Activated CD8-positive, alpha-beta memory T cell treated with anti-CD3 and anti-CD28 coated beads, Interleukin-2, amount 50 U/mL, for 24 hours (primary cell): ENCODE results near the gene DAP.
"Not testable (repeated sequence)": the region's sequence is repeated elsewhere in the genome, so short reads cannot be mapped to it uniquely, and the experiment has no call there.

Experiments
- DNase-seq: peaks from one replicate; pipeline ENCODE4 v3.0.0-alpha.2; 2020; ENCODE audit errors: extremely low read depth

DAP gene

GRCh38 chr5:10633271-10634049 lies 127.6 kb downstream of the DAP start:
- no peak for DNase-seq

- peak; percentile 34 for DNase-seq
These were observed 128.8 kb downstream of the DAP start for GRCh38 chr5:10632110-10632761.

GRCh38 chr5:10631316-10631996 lies 129.6 kb downstream of the DAP start:
- no peak for DNase-seq

GRCh38 chr5:10630744-10631143 lies 130.3 kb downstream of the DAP start:
- not testable (repeated sequence) for DNase-seq

GRCh38 chr5:10630126-10630525 lies 130.9 kb downstream of the DAP start:
- DNase-seq: no peak

GRCh38 chr5:10629682-10630081 lies 131.4 kb downstream of the DAP start:
- DNase-seq: no peak
